HK-2 (cell line): Measurements from ENCODE around the gene HSF2.

Source experiments
- DNase-seq: peaks from one replicate; pipeline ENCODE4 v3.0.0-alpha.2; 2018; ENCODE audit not compliant: unreplicated experiment

HSF2 gene

GRCh38 chr6:122399055-122399347 is 451 bp upstream of the HSF2 start:
- no peak for DNase-seq

GRCh38 chr6:122400121-122400450 is 634 bp downstream of the HSF2 start:
- DNase-seq, result peak; percentile 29

- no peak for DNase-seq
These were observed 1.1 kb downstream of the HSF2 start for GRCh38 chr6:122400462-122401089.

- no peak for DNase-seq
These were observed 1.7 kb downstream of the HSF2 start for GRCh38 chr6:122401104-122401503.

GRCh38 chr6:122404444-122404843 is 5.0 kb downstream of the HSF2 start:
- DNase-seq, result no peak

- no peak for DNase-seq
These were observed 6.0 kb downstream of the HSF2 start for GRCh38 chr6:122405417-122405816.

GRCh38 chr6:122406187-122406586 is 6.7 kb downstream of the HSF2 start:
- no peak for DNase-seq

GRCh38 chr6:122407712-122408111 is 8.3 kb downstream of the HSF2 start:
- no peak for DNase-seq

GRCh38 chr6:122408240-122408639 is 8.8 kb downstream of the HSF2 start:
- no peak for DNase-seq

- no peak for DNase-seq
These were observed 9.4 kb downstream of the HSF2 start for GRCh38 chr6:122408702-122409458.

- no peak for DNase-seq
These were observed 12.5 kb downstream of the HSF2 start for GRCh38 chr6:122412001-122412400.

GRCh38 chr6:122416825-122417224 is 17.4 kb downstream of the HSF2 start:
- DNase-seq, result no peak

- no peak for DNase-seq
These were observed 22.6 kb downstream of the HSF2 start for GRCh38 chr6:122422003-122422402.

- DNase-seq, result no peak
These were observed 23.3 kb downstream of the HSF2 start for GRCh38 chr6:122422614-122423267.

- no peak for DNase-seq
These were observed 24.3 kb downstream of the HSF2 start for GRCh38 chr6:122423734-122424133.

- DNase-seq, result no peak
These were observed 27.1 kb downstream of the HSF2 start for GRCh38 chr6:122426597-122426996.

GRCh38 chr6:122428781-122429180 is 29.3 kb downstream of the HSF2 start:
- DNase-seq, result no peak

- no peak for DNase-seq
These were observed 29.9 kb downstream of the HSF2 start for GRCh38 chr6:122429323-122429722.

- DNase-seq, result no peak
These were observed 32.3 kb downstream of the HSF2 start for GRCh38 chr6:122431780-122432179.

GRCh38 chr6:122432816-122433215 is 33.4 kb downstream of the HSF2 start:
- DNase-seq, result no peak

GRCh38 chr6:122438975-122439374 is 39.5 kb downstream of the HSF2 start:
- no peak for DNase-seq

GRCh38 chr6:122445274-122445673 is 45.8 kb downstream of the HSF2 start:
- no peak for DNase-seq

- DNase-seq, result no peak
These were observed 49.6 kb downstream of the HSF2 start for GRCh38 chr6:122449069-122449468.
